ENCODE data around the gene COMMD9.

GRCh38 chr11:36313750-36314433 is 24.7 kb upstream of the COMMD9 start:
- TF ChIP-seq CTCF (conservative IDR thresholded peaks at IDR 0.05; ENCODE audit: low read depth in 2 of 2) (no peak), EZH2 (IDR thresholded peaks at IDR 0.05; ENCODE audit: low read depth, unreplicated experiment) (no peak), EZH2phosphoT487 (IDR thresholded peaks at IDR 0.05; ENCODE audit: unreplicated experiment) (no peak), POLR2AphosphoS5 (IDR thresholded peaks at IDR 0.05; ENCODE audit: low read depth) (no peak), JUNB (IDR thresholded peaks at IDR 0.05; ENCODE audit: unreplicated experiment) (no peak), ZNF331 (CRISPR knock-in tag; IDR thresholded peaks at IDR 0.05; ENCODE audit: low read depth) (no peak)
- TF ChIP-seq, protein P1, sequence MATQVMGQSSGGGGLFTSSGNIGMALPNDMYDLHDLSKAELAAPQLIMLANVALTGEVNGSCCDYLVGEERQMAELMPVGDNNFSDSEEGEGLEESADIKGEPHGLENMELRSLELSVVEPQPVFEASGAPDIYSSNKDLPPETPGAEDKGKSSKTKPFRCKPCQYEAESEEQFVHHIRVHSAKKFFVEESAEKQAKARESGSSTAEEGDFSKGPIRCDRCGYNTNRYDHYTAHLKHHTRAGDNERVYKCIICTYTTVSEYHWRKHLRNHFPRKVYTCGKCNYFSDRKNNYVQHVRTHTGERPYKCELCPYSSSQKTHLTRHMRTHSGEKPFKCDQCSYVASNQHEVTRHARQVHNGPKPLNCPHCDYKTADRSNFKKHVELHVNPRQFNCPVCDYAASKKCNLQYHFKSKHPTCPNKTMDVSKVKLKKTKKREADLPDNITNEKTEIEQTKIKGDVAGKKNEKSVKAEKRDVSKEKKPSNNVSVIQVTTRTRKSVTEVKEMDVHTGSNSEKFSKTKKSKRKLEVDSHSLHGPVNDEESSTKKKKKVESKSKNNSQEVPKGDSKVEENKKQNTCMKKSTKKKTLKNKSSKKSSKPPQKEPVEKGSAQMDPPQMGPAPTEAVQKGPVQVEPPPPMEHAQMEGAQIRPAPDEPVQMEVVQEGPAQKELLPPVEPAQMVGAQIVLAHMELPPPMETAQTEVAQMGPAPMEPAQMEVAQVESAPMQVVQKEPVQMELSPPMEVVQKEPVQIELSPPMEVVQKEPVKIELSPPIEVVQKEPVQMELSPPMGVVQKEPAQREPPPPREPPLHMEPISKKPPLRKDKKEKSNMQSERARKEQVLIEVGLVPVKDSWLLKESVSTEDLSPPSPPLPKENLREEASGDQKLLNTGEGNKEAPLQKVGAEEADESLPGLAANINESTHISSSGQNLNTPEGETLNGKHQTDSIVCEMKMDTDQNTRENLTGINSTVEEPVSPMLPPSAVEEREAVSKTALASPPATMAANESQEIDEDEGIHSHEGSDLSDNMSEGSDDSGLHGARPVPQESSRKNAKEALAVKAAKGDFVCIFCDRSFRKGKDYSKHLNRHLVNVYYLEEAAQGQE (IDR thresholded peaks at IDR 0.05; ENCODE audit: unreplicated experiment): no peak

Data from GM23338 (cell line).